ENCODE results near the gene GALNT18.

GALNT18 gene

DNA sequence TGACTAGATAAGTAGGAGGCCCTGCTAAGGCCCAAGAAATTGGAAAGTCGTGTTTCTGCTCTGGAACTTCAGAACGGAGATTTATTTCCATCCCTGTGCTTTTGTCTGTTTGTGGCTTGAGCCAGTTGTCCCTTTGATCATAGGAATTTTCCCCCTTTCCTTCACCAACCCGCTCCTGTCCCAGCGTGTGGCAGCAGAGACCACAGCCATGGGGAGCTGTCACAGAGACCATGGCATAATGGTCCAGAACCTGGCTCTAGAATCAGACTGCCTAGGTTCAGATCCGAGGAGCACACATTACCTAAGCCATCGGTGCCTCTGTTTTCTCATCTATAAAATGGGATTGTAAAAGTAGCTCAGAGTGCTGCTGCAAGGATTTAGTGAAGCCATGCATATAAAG lies 128.1 kb downstream of the GALNT18 start:
- DNase-seq: no peak

DNA sequence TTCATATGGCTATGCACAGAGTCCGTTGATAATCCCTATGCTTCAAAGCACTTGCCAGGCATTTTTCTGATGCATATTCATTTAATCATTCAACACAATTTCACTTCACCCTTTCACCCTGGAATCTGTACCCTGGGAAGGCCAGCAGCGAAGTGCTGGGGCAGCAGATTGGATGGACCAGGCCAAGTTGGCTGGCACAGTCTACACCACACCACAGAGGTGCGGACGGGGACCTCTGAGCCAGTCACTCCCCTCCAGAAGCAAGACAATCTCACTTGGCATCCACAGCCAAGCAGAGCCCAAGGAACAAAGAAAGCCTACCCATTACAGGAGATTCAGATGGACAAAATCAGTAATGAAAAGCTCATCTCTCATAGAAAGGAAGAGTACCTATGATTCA lies 130.2 kb downstream of the GALNT18 start:
- no peak for DNase-seq

DNA sequence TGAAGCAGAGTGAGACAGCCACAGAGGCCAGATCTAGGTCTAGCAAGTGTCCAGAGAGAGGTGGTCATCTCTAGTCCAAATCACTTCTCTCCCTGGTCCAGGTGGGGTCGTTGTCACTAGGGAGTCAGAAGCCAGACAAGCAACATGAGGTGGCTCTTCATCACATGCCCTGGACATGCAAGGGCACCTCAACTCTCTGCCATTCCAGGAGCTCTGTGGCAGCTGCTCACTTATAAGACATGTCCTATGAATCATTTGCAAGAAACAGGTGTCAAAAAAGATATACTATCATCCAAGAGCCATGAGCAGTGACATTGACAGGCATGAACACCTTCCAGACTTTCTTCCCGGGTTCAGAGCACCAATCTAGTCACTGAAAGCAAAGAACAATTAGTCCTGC lies 130.8 kb downstream of the GALNT18 start:
- DNase-seq: no peak

DNA sequence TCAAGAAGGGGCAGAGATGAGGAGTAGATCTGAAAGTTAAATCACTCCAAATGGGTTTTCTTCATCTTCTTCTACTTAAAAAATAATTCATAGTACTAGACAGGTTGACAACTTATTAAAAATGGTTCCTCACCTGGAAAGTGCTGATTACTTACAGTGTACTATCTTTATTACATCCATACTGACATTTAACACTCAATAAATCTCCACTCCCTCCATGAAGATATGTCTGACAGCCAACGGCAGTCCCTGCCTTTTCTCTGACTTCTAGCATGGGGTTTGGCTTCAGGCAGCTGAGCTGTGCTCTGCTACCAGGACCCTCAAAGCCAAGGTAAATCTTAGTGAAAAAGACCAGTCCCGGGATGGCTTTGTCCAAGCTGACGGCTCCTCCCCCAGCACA lies 135.4 kb downstream of the GALNT18 start:
- no peak for DNase-seq

DNA sequence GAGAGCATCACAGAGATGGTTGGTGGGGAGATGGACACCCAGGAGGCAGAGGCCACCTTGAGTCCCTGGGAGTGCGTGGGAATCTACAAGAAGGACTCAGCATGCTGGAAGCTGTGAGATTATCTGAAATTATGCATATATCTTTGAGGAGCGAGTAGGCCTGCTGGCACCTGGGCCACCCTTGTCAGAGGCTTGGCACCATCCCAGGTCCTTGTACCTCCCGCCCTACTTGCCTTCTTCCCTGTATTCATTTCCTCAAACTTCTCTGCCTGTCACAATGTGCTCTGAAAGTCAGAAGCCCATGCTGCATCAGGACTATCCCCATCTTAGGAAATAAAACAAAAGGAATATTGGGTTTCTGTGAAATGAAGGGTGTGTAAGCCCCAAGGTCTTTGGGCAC lies 135.8 kb downstream of the GALNT18 start:
- no peak for DNase-seq

DNA sequence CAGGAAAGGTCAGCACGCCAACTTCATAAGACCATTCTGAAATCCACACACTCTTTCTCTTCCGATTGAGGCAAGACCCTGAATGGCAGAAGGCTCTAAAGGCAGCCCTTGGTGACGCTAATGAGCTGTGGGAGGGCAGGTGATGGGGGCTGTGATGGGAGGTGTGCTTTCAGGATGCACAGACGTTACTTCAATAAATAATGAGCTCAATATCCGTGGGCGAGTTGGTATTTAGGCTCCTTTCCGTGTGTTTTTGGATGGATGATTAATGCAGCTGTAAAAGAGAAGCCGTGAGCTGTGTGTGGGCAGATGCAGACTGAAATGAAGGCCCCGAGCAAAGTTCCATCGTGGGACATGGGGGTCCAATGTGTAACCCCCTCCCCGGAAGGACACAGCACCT lies 138.2 kb downstream of the GALNT18 start:
- no peak for DNase-seq

DNA sequence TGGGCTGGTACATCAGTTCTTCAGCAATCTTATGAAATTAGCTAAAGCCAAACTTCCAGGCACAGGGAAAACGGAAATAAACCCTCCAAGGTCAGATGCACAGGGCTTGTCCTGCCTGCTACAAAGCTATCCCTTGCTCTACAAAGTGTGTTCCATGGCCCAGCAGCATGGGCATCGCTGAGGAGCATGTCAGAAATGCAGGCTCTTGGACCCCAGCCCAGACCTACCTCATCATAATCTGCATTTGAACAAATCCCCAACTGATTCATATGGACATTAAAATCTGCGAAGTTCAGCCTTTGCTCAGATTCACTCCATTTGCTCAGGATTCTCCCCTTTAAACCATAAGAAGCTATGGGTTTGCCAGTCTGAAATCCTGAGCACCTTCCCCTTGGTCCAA lies 139.1 kb downstream of the GALNT18 start:
- no peak for DNase-seq

DNA sequence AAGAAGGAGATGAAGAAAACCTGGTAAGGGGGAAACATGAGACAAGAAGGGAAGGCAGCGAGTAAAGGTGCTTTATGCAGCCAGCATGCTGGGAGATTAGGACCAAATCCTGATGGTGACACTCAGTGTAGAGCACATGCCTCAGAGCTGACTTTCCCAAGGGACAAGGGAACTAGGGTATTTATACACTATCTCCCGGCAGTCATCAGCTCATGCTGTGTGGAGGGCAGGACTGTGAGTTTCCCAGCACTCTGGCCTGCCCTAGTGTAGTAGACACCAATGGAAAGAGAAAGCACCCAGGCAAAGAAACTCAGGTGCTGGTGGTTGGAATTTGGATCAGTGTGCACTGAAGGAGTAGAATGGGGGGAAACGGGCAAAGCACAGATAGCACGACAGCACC lies 140.4 kb downstream of the GALNT18 start:
- DNase-seq: no peak

DNA sequence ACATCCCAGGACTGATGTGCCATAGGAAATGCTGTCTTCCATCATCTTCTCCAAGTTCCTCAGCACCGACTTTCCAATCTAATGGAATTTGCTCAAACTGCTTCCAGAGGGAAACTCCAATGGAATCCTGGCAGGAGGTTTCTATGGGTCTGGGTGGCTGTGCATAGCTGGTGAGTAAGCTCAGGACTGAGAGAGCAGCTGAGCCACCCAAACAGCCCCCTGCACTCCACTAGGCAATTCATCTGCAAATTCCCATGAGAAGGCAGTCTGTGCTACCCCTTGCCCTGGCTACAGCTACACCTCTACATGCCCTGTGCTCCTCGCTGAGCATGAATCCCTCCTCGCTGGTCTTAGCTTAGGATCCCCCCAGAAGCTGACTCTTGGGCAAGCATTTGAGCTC lies 140.8 kb downstream of the GALNT18 start:
- no peak for DNase-seq

DNA sequence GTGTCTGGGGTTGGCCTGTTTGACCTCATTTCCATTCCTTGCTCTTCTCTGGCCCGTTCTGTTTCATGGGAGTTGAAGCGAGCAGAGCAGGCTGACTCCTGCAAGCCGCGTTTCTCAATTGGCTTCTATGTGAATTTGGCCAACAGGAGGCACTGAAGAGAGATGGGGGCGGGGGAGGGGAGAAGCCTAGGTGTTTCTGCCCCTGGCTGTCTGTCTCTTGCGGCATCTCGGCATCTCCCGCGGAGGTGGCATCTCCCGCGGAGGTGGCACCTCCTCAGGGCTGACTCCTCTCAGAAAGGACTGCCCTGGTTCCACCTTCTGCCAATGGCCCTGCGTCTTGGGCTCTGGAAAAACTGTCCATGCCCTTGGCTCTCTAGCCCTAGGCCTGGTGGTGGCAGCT lies 143.1 kb downstream of the GALNT18 start:
- no peak for DNase-seq

DNA sequence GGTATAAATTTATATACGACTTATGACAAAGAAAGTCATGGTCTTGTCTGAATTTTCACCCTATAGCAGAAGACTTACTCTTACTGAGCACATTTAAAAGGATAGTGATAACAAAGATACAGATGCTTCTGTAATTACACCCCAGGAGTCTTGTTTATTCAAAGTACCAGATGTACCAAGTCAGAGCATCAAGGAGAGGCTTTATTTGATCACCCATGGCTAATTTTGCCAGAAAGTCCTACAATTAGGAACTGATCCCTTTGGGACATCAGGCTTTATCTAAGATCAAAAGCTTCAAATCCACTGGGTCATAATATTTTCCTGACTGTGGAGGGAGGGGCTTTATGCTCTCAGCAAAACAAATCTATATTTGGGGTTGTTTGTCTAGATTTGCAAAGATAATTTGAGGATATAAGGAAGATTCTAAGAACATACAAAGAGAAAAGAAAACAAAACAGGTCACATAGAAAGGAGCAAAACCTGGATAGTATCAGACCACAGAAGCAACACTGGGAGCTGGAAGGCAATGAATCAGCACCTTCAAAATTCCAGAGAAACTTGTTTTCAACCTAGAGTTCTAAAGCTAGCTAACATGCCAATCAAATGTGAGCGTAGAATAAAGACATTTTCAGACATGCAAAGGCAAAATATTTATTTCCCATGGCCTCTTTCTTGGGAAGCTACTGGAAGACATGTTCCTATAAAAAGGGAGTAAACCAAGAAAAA lies 143.9 kb downstream of the GALNT18 start:
- no peak for DNase-seq

DNA sequence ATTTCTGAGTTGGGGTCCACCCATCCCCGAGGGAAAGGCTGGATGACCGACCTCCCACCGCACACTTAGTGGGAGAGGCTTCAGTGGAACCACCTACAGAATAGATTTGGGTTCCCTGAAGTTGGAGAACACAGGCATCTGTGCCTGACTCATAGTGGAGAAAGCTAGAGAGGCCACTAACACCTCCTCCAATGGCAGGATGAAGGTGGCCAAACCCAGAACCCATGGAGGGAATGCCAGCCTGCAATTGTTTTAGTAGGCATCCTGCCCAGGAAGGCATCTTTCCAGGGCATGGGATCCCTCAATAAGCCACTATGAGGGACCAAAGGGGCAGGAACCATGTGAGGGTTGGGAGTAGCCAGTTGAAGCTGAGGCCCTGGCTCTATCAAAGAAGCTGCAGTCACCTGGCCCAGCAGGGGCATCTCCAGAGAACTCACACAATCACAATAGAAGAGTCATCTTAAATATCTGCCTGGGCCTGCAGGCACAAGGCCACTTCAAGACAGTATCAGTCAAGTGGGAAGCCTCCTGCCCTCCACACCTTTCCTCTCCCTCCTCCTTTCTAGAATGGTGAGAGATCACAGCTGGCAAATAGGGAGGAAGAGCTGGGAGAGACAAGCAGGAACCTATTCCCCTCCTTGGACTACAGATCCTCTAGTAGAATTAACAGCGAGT lies 144.7 kb downstream of the GALNT18 start:
- DNase-seq: no peak

DNA sequence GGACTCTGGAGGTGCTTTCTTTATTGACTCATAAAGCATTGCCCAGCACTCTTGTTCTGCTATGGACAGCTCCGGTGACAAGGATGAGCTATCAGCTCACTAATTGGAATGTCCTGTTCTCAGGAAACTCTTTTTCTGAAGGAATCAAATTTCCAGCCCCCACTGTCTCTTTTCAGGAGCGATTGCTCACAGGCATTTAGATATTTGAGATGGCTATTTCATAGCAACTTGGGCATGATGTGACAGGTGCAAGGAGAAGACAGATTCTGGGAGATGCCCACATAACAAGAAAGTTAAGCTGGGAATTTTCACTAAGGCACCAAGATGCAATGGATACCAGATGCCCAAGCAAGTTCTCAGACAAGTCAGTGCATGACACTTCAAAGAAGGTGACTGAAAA lies 145.3 kb downstream of the GALNT18 start:
- DNase-seq: no peak

DNA sequence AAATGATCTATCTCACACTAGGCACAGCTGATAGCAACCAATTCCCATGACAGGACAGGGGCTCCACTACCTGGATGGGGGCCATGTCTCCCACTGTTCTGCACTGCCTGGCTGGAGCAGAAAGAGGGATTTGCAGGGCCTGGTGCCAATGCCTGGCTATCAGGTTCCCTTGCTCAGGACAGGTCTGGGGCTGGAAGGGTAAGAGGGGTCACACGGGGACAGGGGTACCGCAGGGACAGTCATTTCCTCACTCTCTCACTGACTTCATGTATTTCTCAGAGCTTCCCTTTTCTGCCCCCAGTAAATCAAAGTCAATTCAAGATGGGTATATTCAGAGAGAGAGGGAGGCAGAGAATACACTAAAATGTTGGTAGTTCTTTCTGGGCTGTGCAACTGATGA lies 149.7 kb downstream of the GALNT18 start:
- no peak for DNase-seq

DNA sequence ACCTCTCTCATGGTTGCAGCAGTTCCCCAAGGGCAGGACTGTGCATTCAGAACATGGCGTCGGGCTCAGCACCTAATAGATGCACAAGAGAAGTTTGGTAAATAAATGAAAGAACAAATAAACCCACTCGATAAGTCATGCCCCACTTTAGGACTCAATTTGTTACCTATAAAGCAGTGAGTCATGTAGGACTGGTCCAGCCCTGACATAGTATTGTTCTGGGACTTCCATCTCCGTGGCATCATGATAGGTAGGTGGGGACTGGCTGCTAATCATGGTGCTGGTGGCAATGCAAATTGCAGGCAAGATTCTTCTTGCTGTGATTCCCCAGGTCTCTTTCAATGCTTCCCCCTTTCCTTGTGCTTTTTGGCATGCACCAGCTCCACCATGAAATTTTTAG lies 150.6 kb downstream of the GALNT18 start:
- no peak for DNase-seq

DNA sequence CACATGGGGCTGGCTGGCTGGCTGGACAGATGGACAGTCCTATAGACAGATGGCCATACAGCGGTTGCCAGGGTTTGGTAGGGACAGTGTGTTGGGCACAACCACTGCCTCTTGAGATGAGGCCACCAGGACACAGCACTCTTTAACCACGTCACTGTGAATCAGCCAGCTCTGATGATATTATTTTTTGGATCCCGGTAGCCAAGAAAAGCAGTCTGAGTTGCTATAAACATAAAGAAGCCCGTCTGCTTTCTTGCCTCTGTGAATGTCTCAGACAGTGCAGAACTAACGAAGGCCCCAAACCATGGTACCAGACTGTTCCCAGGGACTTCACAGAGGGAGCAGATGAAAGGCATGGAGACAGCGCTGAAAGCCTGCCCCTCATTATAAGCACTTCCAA lies 152.9 kb downstream of the GALNT18 start:
- DNase-seq: no peak

DNA sequence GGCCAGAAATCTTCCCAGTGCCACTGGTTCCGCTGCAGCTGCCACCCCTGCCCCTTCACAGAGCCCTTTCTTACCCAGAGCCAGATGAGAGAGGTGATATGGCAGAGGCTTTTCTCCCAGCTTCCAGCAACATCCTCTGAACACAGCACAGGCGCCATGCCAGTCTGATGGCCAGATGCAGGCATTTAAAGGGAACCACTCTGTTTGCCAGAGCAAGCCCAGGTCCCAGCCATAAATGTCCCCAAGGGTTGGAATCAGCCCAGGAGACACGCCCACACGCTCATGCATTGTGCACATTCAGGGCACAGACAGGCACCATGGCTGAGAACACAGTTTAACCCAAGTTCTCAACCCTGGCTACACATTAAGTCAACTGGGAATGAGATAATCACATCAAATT lies 154.5 kb downstream of the GALNT18 start:
- DNase-seq: no peak

DNA sequence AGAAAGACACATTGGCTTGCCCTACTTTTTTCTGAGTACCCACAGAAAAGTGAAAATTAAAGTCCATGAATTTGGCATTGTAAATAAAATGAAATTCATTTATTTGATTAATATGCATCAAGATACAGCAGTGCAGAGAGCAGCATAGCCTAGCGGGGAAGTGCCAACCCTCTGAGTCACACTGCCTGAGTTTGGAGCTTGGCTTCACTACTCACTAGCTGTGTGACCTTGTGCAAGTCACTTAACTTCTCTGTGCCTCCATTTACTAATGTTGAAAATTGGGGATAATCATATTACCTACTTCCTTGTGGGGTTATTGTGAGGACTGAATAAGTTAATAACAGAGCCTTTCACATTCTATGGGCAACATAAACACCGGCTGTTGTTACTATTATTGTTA lies 157.2 kb downstream of the GALNT18 start:
- no peak for DNase-seq

DNA sequence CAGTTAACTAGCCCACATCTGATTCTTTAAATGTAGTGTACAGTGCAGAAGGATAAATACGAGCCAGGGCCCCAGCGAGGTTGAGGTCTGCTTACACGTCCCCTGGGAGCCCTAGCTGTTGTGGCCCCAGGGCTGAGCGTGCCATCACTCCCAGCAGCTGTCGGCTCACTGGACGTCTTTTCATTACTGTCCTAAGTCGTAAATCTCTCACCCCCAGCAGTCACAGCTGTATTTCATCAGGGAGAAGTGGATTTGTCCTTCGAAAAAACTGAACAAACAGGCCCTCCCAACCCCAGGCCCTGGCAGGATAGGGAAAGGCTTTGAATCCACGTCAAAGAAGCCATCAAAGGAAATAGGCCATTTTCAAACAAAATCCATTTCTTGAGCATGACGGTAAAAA lies 158.4 kb downstream of the GALNT18 start:
- DNase-seq: no peak

DNA sequence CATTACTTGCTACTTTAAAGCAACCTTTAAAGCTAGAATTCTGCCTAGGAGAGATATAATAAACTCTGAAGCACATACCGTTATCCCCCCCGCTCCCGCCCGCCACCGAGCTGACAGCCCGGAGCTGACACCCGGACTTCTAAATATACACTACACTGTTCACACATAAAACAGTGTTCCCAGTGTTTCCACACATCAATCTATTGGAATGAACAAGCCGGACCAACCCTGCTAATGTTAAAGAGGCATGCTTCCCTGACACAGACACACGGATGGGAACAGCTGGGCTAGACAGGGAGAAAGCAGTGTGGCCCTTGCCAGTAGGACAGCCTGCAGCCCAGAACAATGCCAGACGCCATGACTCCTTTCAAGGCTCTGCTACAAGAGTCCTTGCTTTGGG lies 160.3 kb downstream of the GALNT18 start:
- DNase-seq: no peak

DNA sequence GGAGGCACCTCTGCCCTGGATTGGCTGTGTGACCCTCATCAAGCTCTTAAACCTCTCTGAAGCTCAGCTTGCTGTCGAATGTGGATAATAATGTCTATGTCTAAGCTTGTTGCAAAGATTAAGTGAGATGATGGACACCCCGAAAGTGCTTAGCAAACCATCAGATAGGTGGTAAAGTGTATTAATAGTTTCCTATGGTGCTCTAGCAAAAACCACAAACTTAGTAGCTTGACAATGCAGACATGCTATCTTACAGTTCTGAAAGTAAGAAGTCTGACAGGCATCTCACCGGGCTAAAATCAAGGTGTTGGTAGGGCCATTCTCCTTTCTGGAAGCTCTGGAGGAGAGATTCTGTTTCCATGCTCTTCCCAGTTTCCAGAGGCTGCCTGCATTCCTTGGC lies 162.2 kb downstream of the GALNT18 start:
- DNase-seq: no peak

DNA sequence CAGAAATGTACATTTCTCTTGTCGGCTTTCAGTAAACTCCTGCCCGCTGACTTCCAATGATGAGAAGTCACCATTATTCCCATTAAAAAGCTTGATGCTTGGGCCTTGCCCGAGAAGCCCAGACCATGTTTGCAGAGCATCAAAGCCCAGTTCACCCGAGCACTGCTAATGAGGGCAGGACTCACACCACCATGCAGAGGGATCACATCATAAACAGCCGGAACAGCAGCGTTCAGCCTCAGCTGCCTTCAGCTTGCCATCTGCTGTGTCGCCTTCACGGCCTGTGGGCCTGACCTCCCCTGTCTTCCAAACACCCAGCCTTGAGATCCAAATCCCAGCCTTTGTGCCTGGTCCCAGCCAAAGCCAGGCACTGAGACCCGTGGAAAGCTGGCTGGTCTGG lies 163.3 kb downstream of the GALNT18 start:
- DNase-seq: no peak

DNA sequence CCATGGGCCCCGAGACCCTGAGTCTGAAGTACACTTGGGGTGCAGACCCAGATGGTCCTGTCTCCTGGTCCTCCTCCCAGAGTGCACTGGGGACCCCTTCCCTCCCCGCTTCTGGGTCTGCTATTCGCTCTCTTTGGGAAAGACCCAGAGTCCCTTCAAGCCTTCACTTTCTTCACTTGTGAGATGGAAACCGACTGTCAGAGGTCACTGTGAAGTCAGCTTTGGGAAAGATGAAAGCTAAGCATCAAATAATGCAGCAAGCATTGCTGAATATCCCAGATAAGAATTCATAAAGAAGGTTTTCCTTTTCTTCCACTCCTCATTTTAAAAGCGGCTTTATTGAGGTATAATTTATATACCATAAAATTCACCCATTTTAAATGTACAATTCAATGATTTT lies 163.8 kb downstream of the GALNT18 start:
- no peak for DNase-seq

DNA sequence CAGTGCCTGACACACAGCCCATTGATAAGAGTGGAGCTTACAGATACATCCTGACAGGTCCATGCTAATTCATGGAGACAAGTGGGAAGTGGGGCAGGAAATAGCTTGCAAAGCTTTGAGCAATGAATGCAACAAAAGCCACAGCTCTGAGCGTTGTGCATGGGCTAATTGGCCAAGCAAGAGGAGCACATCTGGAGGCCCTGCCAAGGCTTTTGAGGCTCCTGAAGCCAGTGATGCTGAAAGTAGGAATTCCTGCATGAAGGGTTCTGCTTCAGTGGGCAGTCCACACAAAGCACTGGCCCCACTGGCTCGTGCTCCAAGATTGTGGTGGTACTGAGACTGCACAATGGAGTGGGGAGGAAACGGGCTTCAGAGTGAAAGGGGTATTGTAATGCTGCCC lies 164.9 kb downstream of the GALNT18 start:
- DNase-seq: no peak

DNA sequence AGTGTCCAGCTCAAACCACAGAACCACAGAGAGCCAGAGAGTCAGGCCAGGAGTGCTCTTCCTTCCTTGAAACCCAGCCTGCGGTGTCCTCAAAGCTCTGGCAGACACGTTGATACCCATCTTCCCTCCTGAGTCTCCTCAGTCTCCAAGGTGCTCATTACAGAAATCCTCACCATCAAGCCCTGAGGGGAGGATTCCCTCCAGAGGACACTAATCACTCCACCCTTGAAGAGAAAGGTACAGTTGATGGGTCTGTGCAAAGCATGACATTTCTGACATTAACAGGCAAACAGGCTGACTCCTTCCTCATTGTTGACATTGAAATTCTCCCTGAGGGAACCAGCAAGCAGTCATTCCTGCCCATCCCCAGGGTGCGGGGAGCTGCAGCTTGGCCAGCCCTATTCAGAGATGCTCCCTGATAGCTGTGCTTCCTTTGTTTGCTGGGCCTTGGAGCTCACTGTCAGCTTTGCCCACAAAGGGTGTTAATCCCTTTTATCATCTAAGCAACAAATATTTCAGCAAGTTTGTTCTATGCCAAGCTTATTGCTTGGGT lies 167.1 kb downstream of the GALNT18 start:
- no peak for DNase-seq
